Cardiac fibroblast (primary cell): ENCODE results near the gene IQCF2.

Source experiments
- DNase-seq, 2 donors: peaks; one replicate each; pipeline versions ENCODE4 v3.0.0 to v3.0.0-alpha.2; 2010; ENCODE audit warnings: low read depth in 2 of 2
- H3K4me3 ChIP-seq, 2 donors: replicated peaks in 1 of 2; 1 replicate in 1 of 2; 2 replicates in 1 of 2; pipeline ENCODE4 v1.5.1; 2011; ENCODE audit warnings: low read depth in 2 of 2, low read length in 2 of 2, mild to moderate bottlenecking in 2 of 2, moderate library complexity in 1 of 2
- CTCF ChIP-seq: IDR thresholded peaks from one replicate; pipeline ENCODE4 v1.5.1; 2011; ENCODE audit warnings: low read depth, mild to moderate bottlenecking, low read length, inconsistent platforms

The IQCF2 gene

GRCh38 chr3:51860703-51861665, at the start of gene IQCF2:
Gene IQCF2, plus strand, starts transcription at chr3:51861615. Its CDS starts 52 bp downstream, at chr3:51861667.
- no peak for DNase-seq
- TF ChIP-seq CTCF, result no peak
- H3K4me3 ChIP-seq, result no peak within 1 kb of the TSS

- peak in 1 of 2 donors; percentile 4 for DNase-seq
- TF ChIP-seq CTCF, result no peak
- no peak overlapping the region for H3K4me3 ChIP-seq
These were observed 47.9 kb upstream of the IQCF2 start for GRCh38 chr3:51813539-51813938.

- no peak for DNase-seq
- TF ChIP-seq CTCF, result no peak
- no peak overlapping the region for H3K4me3 ChIP-seq
These were observed 47.4 kb upstream of the IQCF2 start for GRCh38 chr3:51814034-51814433.

GRCh38 chr3:51815614-51816013, 45.8 kb upstream of the IQCF2 start:
- no peak for DNase-seq
- H3K4me3 ChIP-seq, result no peak overlapping the region
- TF ChIP-seq CTCF, result no peak

GRCh38 chr3:51816723-51817122, 44.7 kb upstream of the IQCF2 start:
- DNase-seq, result no peak
- no peak for TF ChIP-seq CTCF
- H3K4me3 ChIP-seq, result no peak overlapping the region

- H3K4me3 ChIP-seq, result no peak overlapping the region
- no peak for TF ChIP-seq CTCF
- DNase-seq, result no peak
These were observed 44.0 kb upstream of the IQCF2 start for GRCh38 chr3:51817375-51817774.

- TF ChIP-seq CTCF, result no peak
- DNase-seq, result no peak
- H3K4me3 ChIP-seq, result no peak overlapping the region
These were observed 42.3 kb upstream of the IQCF2 start for GRCh38 chr3:51819151-51819550.
